HG02840 (cell line): ENCODE measurements around the gene FAM9C.
A peak's percentile ranks its signal among the peaks of the same experiment; 100 is the strongest.

ENCODE experiments used
- ATAC-seq: cut with Tn5 transposase; IDR thresholded peaks from one replicate; pipeline ENCODE4 v1.9.1; 2021; ENCODE audit warnings: mild to moderate bottlenecking, moderate library complexity, moderate number of reproducible peaks; ENCODE audit not compliant: unreplicated experiment, low FRiP score

FAM9C gene

DNA sequence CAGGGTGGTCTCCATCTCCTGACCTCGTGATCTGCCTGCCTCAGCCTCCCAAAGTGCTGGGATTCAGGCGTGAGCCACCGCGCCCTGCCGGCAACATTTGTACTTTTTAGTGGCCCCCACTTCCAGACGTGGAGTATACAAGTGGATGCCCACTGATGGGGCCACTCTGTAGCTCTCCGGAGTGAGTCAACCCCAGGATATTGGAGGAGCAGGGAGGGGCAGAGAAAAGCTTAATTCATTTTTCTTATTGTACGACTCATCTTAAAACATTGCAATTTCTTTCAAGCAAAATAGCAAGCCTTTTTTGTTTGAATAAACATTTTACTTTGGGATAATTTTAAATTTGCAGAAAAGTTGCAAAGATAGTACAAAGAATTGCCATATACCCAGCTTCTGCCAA lies 34.6 kb downstream of the FAM9C start:
- ATAC-seq: no peak

DNA sequence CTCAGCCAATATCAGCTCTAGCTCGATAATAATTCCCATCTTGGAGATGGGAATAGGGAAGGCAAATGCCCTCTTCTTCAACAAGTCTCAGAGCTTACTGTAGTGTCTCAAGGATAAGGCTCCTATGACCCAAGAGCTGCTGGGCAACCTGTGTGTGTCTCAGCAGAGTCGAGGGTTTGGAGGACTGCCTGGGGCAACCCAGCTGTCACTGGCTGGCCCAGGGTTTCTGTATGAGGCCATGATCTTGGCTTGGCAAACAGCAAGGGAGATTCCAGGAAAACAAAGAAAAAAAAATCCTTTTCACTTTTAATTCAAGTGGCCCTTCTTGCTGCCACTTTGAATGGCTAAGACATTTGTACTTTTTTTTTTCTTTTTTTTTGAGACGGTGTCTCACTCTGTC lies 35.1 kb downstream of the FAM9C start:
- ATAC-seq: no peak

DNA sequence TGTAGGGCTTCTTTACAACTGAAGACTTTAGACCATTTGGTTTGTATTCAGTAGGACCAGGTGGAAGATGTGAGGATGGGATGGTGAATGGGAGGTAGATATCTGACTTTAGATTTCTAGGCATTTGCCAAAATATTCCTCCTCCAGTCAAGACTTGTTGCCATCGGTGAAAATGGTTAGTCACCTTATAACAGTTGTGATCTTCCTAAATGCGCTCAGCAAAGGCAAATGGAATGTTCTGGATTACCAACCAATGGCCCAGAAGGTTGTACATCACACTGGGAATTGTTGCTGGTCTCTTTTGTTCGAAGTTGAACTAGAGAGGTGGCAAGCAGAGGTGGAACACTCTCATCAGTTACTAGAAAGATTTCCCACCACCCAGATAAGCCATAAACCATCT lies 35.6 kb downstream of the FAM9C start:
- no peak for ATAC-seq

- ATAC-seq: no peak
Observed at GRCh38 chrX:13008189-13008533, 36.3 kb downstream of the FAM9C start.

- no peak for ATAC-seq
Observed at GRCh38 chrX:13007519-13008188, 36.8 kb downstream of the FAM9C start.

GRCh38 chrX:13005661-13006473 lies 38.6 kb downstream of the FAM9C start:
- ATAC-seq: peak; percentile 72

DNA sequence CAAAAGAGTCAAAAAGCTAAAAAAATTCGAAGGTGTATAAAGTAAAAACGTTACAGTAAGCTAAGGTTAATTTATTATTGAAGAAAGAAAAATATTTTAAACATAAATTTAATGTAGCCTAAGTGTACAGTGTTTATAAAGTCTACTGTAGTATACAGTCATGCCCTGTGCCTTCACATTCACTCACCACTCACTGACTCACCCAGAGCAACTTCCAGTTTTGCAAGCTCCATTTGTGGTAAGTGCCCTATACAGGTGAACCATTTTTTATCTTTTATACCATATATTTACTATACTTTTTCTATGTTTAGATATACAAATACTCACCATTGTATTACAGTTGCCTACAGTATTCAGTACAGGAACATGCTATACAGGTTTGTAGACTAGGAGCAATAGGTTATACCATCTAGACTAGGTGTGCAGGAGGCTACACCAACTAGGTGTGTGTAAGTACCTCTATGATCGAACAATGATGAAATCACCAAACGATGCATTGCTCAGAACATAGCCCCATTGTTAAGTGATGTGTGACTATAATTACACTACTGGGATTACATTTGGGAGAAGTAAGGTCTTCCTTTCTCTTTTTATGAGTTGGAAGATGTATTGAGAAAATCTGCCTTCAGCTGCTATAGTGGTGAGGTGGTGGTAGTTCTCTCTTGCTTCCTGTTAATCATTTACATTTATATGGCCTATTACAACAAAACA lies 42.3 kb downstream of the FAM9C start:
- no peak for ATAC-seq

GRCh38 chrX:13001097-13001496 lies 43.3 kb downstream of the FAM9C start:
- ATAC-seq: no peak

DNA sequence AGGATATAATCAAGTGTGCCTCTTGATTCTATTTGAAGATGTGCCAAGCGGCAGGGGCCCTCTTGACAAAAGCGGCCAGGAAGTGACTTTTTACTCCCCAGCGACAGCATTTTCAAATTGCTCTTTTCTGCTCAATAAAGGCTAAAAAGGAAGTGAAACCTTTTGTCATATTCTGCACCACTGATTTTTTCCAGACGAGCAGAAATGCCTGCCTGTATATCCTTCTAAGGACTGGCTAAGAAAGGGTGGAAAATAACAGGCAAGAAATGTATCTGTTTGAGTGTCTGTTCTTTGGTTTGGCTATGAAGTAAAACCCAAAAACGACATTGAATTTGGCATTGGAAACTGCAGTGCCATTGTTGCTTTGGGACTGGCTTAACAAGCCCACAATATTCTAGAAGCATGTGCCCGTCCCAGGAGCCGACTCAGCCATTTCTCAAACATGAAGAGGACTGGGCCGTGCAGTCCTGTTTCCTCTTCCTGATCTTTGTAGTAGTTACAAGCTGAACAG lies 44.1 kb downstream of the FAM9C start:
- peak; percentile 40 for ATAC-seq

- ATAC-seq: no peak
Observed at GRCh38 chrX:12999422-12999821, 45.0 kb downstream of the FAM9C start.

- no peak for ATAC-seq
Observed at GRCh38 chrX:12997906-12998687, 46.3 kb downstream of the FAM9C start.

DNA sequence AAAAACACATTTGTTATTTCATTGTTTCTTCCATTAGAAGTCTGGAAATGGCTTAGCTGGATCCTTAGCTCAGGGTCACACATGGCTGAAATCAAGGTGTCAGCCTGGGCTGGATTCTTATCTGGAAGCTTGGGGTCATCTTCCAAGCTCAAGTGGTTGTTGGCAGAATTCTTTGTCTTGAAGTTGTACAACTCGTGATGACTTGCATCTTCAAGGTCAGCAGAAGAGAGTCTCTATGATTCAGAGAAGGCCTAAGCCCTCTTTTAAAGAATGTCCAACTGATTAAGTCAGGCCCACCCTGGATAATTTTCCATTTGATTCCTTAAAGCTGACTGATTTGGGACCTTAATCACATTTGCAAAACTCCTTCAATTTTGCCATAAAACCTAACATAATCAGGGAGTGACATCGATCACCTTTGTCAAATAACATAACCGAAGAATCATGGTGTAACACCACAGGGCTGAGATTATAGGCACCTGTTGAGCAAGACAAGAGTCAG lies 47.4 kb downstream of the FAM9C start:
- no peak for ATAC-seq

GRCh38 chrX:12994321-12994720 lies 50.1 kb downstream of the FAM9C start:
- ATAC-seq: no peak

- no peak for ATAC-seq
Observed at GRCh38 chrX:12993826-12994225, 50.6 kb downstream of the FAM9C start.

DNA sequence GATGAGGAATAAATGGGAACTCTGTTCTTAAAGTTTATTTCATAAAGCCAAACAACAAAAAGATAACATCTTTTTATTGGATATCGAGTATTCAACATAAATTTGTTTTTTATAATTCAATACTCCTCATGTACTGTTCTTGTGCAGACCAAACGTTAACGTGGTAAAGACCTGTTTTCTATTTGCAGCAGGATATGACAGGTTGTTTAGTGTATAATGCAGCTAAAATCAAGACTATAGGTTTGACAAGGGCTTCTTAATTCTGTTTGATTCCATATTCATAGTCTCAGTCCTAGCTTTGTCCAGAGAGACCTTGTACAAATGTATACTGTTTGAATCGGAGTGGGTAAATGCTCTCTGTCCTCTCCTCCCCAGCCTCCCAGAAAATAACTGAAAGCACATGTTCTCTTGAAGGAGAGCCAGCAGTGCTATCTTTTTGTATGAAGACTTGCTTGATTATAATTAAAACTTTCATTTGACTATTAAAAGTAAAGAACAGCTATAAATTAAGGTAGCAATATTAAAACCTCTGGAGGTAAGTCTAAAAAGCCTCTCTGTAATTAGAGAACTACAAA lies 51.8 kb downstream of the FAM9C start:
- ATAC-seq: no peak

DNA sequence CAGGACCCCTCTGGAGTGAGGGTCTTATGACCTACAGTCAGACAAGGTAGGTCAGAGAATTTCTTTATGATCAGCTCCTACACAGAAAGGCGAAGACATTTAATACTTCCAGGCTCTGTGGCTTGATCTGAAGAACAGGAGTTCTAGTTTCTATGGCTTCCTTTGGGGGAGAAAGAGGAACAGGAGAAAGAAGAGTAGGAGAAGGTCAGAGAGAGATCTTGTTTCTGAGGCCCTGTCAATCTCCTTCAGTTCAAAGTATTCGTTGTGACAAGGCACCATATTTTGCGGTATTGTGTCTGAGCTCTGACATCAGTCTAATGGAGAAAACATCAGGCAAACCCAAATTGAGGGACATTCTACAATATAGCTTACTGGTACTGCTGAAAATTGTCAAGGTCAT lies 52.8 kb downstream of the FAM9C start:
- ATAC-seq: no peak

DNA sequence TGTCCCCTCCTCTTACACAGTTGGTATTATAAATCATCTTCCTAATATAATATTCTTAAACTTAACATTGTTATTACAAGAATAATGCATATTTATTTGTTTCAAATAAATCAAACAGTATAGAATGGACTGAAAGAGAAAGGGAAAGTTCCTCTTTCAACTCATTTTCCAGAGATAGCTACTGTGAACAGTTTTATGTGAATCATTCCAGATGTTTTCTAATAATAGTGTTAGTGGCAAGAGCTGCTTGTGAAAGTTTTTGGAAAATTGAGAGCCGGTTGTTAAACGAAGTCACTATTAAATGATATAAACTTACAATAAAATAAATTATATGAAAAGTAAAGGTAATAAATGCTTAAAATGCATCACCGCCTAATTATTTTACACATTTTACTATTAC lies 55.0 kb downstream of the FAM9C start:
- no peak for ATAC-seq

GRCh38 chrX:12988797-12989196 lies 55.6 kb downstream of the FAM9C start:
- no peak for ATAC-seq

DNA sequence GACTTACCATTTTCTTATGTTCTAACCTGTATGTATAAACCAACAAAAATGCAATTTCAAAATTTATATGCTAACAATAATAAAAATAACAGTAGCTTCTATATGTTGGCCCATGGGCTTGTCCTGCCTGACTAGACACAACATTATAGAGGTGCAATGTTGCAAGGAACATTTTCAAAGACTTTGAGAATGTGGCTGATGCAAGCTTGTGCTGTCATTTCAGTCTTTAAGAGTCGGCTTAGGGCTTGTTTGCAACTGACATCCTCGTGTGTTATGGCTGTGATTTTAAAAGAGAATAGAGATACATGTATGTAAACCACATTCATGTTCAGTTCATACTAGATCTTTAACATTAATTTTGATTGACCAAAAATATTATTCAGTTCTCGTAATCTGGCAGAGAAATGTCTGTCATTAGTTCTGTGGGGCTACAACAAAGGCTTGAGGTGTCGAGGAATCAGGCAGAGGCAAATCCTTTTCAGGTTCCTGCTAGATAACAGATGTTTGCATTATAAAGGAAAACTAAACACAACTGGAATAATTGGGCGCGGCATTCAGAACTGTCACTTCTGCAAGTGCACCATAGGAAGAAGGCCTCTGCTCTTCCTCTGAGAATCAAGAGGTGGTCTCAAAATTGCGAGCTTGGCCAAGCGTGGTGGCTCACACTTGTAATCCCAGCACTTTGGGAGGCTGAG lies 56.4 kb downstream of the FAM9C start:
- no peak for ATAC-seq
